HG02678 (cell line): Measurements from ENCODE around the gene MYH9.

Source experiments
- ATAC-seq: cut with Tn5 transposase; IDR thresholded peaks from one replicate; pipeline ENCODE4 v1.9.1; 2021; ENCODE audit warnings: mild to moderate bottlenecking, moderate library complexity; ENCODE audit not compliant: unreplicated experiment

Gene MYH9

GRCh38 chr22:36319595-36320497 lies 67.9 kb downstream of the MYH9 start:
- no peak for ATAC-seq

GRCh38 chr22:36318442-36318841 lies 69.3 kb downstream of the MYH9 start:
- ATAC-seq = no peak

GRCh38 chr22:36317658-36318271 lies 70.0 kb downstream of the MYH9 start:
- no peak for ATAC-seq

GRCh38 chr22:36316419-36316818 lies 71.3 kb downstream of the MYH9 start:
- ATAC-seq = no peak

- ATAC-seq = no peak
Observed at GRCh38 chr22:36315325-36315724, 72.4 kb downstream of the MYH9 start.

GRCh38 chr22:36311386-36312085 lies 76.2 kb downstream of the MYH9 start:
- ATAC-seq = no peak

GRCh38 chr22:36308880-36309279 lies 78.9 kb downstream of the MYH9 start:
- ATAC-seq = no peak

GRCh38 chr22:36306227-36306626 lies 81.5 kb downstream of the MYH9 start:
- no peak for ATAC-seq

GRCh38 chr22:36305813-36306212 lies 82.0 kb downstream of the MYH9 start:
- no peak for ATAC-seq

GRCh38 chr22:36304429-36304828 lies 83.3 kb downstream of the MYH9 start:
- ATAC-seq = no peak

GRCh38 chr22:36303874-36304273 lies 83.9 kb downstream of the MYH9 start:
- ATAC-seq = no peak

GRCh38 chr22:36303115-36303467 lies 84.7 kb downstream of the MYH9 start:
- ATAC-seq = no peak

- ATAC-seq = no peak
Observed at GRCh38 chr22:36302439-36303114, 85.2 kb downstream of the MYH9 start.

- ATAC-seq = no peak
Observed at GRCh38 chr22:36301851-36302250, 85.9 kb downstream of the MYH9 start.

GRCh38 chr22:36301384-36301828 lies 86.4 kb downstream of the MYH9 start:
- ATAC-seq = no peak

GRCh38 chr22:36300396-36301212 lies 87.2 kb downstream of the MYH9 start:
- ATAC-seq = no peak

- ATAC-seq = no peak
Observed at GRCh38 chr22:36299911-36300310, 87.9 kb downstream of the MYH9 start.

GRCh38 chr22:36299295-36299694 lies 88.5 kb downstream of the MYH9 start:
- no peak for ATAC-seq

GRCh38 chr22:36298601-36299000 lies 89.2 kb downstream of the MYH9 start:
- no peak for ATAC-seq

- no peak for ATAC-seq
Observed at GRCh38 chr22:36298118-36298517, 89.6 kb downstream of the MYH9 start.
